Mononuclear cell (primary cell): ENCODE data around the gene CAMKMT. TPM values are rescaled to one million over a fixed set of nuclear protein-coding genes. Genes with fewer than 3 reads are reported as not detected.
A peak's percentile ranks its signal among the peaks of the same experiment; 100 is the strongest.

Source experiments
- H3K27me3 ChIP-seq: 2 replicates; pipeline ENCODE4 v1.6.0; 2011; ENCODE audit warnings: low read length, control low read depth; ENCODE audit not compliant: insufficient read depth
- H3K4me1 ChIP-seq: 2 replicates; pipeline ENCODE4 v1.5.1; 2011; ENCODE audit warnings: mild to moderate bottlenecking, low read length, control low read depth; ENCODE audit not compliant: insufficient read depth
- H3K4me3 ChIP-seq: 2 replicates; pipeline ENCODE4 v1.5.1; 2011; ENCODE audit warnings: mild to moderate bottlenecking, low read length, moderate library complexity
- H3K9me3 ChIP-seq: 2 replicates; pipeline ENCODE4 v1.5.1; 2011; ENCODE audit warnings: low read depth, mild to moderate bottlenecking, control low read depth, low read length
- total RNA-seq: library from RNA; depleted of rRNA; stranded (reverse); fragments of >200 nt; gene quantifications from one replicate; pipeline ENCODE4 v1.2.3, GENCODE V29; 2012

CAMKMT gene
- total RNA-seq, 1 donor, result 13.9 TPM

DNA sequence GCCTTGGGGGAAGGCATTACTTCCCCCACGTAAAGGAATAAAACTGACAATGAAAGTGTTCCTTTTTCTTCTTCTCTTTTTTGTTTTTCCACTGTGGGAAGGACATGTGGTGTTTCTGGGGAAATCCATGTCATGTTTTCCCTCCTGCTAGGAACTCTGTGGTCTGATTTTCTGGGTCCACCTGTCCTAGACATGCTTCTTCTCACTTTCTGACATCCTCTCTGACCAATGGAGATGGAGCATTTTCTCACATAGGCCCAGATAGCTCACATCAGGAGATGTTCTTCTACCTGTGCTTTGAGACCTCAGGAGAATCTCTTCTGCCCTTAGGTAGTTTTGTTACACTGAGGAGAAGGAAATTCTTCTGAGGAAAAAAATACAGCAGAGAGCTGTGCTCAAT, 327.8 kb downstream of the CAMKMT start:
- no peaks in the 10 kb centered on the region for H3K27me3 ChIP-seq
- H3K4me1 ChIP-seq, result no peaks in the 10 kb centered on the region
- H3K4me3 ChIP-seq, result no peak overlapping the region
- no peaks in the 10 kb centered on the region for H3K9me3 ChIP-seq

DNA sequence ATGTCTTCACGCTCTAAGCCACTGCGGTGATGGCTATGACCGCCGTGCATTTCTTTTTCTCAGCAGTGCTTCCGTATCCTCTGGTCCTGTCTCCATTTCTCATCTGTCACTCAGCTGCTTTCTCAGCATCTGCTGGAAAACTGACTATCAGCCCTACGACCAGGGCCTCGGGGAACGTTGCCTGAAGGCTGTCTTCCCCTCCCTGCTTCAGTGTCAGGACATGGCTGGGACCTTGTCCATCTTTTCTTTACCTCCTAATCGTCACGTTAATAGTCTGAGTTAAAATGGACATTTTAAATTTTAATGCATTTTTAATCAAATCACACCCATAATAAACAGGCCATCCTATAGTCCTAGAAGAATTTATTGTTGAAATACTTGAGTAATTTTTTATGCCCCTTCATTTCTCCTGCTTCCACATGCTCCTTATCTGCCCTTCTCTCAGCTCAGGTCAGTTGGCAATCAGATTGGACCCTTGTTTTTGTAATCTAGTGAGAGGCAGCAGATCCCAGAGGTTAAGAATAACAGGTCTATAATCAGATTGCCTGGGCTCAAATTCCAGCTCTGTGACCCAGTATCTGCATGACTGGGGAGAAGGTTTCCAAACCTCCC, 329.5 kb downstream of the CAMKMT start:
- H3K27me3 ChIP-seq, result no peaks in the 10 kb centered on the region

DNA sequence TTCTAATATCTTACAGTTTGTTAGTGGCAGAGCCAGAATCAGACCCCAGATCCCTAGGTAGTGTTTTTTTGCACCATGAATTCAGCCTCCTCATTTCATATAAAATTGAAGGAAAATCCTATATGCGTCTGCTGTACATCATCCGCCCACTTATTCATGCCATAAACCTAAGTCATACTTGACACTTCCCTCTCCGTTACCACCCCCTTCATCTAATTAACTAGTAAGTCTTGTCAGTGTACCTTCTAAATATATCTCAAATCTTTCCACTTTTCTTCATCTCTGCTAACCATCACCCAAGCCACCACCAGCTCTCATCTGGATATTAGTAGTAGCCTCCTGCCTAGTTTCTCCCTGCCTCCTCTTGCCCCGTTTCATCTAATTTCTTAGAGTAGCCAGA, 331.1 kb downstream of the CAMKMT start:
- Histone ChIP-seq H3K9me3 (no peaks in the 10 kb centered on the region), H3K27me3 (no peaks in the 10 kb centered on the region), H3K4me3 (no peak overlapping the region), H3K4me1 (no peaks in the 10 kb centered on the region)

More for the DNA sequence above, 329.5 kb downstream of the CAMKMT start:
- Histone ChIP-seq H3K4me3 (no peak overlapping the region), H3K9me3 (no peaks in the 10 kb centered on the region), H3K4me1 (no peaks in the 10 kb centered on the region)

DNA sequence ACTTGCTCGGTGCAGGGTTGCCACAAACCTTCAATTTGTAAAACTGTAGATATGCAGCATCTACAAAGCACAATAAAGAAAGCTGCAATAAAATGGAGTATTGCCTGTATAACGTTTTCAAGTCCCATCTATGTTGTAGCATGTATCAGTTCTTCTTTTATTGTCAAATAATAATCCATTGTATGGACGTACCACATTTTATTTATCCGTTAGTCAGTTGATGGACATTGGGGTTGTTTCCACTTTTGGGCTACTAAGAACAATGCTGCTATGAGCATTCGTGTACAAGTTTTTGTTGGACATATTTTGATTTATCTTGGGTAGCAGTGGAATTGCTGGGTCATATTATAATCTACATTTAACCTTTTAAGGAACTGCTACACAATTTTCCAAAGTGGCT, 339.1 kb downstream of the CAMKMT start:
- Histone ChIP-seq H3K4me3 (no peak overlapping the region), H3K4me1 (no peaks in the 10 kb centered on the region), H3K27me3 (no peaks in the 10 kb centered on the region), H3K9me3 (no peaks in the 10 kb centered on the region)

DNA sequence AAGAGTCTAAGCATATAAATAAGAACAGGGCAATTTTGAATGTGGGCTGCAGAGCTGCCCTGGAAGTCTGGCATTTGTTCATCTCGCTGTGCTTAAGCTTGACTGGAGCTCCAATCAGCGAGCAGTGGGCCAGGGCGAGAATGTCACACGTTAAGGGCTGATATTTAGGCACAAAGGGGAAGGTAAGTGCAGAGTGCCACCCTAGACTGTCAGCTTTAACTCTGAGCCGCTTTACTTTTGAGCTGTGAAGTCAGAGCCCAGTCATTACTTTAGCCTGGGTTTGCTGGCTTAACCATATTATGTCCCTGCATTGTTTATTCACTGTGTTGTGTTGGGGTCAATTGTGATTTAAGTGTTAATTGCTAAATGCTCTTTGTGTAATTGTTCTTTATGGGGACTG, 343.6 kb downstream of the CAMKMT start:
- H3K4me3 ChIP-seq, result no peak overlapping the region
- no peaks in the 10 kb centered on the region for H3K27me3 ChIP-seq
- H3K4me1 ChIP-seq, result peaks cover 14% of the 10 kb centered on the region
- no peaks in the 10 kb centered on the region for H3K9me3 ChIP-seq

DNA sequence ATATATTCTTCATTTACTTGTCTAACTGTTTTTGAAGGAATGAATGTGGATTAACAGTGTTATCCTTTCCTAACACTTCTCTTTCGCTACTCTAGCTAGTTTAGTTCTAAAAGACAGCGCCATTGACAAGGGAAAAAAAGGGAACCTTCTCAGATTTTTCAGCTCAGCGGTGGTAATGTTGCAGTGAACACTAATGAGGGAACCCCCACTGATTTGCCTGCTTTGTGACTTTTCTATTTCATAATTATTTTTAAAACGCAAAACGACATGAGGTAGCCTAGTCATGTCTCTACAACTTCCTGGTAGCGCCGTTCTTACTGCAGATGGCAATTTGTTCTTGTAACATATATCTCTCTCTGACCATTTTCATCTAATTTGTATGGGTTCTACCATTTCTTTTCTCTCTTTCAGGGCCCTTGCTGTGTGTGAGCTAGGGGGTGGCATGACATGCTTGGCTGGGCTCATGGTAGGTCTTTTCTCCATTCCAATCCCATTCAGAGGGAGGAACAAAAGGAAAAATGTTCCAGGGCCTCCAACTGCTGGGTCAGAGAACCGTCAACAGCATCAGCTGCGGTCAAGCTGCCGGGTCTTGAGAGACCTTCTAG, 344.2 kb downstream of the CAMKMT start:
- Histone ChIP-seq H3K4me3 (no peak overlapping the region), H3K27me3 (no peaks in the 10 kb centered on the region), H3K4me1 (peaks cover 14% of the 10 kb centered on the region), H3K9me3 (no peaks in the 10 kb centered on the region)

DNA sequence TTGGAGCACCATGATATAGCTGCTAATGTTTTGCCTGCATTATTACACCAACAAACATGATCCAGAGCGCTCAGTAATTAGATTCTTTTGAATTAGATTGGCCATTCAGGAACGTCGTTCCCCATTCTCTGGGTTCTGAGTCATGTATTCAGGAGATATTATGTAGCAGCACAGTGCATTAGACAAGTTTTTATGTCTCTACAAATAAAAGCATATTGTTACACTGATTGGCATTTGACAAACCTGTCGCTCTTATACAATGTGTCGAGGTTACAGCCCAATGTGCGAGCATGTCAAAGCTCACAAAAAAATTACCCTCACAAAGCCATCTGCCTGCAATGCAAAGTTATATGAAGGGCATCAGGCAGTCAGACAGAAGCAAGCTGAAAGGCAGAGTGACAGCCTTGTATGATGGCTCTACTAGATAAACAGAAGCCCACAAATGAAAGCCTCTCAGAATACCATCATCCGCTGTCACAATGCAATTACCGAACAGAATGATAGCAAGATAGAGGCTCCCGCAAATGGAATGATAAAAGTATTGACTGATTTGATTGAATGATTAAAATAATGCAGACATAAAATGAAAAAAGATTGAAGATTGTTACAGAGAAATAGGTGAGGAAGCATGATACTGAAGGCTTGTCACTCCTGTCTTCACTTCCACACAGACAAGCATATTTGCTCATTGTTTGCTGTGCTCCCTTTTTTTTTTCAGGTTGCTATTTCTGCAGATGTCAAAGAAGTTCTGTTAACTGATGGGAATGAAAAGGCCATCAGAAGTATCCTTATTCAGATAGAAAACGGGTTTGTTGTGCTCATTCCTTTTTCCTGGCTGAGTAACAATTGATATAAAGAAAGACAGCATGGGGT, 345.2 kb downstream of the CAMKMT start:
- Histone ChIP-seq H3K4me1 (peaks cover 14% of the 10 kb centered on the region), H3K9me3 (no peaks in the 10 kb centered on the region), H3K4me3 (no peak overlapping the region), H3K27me3 (no peaks in the 10 kb centered on the region)

DNA sequence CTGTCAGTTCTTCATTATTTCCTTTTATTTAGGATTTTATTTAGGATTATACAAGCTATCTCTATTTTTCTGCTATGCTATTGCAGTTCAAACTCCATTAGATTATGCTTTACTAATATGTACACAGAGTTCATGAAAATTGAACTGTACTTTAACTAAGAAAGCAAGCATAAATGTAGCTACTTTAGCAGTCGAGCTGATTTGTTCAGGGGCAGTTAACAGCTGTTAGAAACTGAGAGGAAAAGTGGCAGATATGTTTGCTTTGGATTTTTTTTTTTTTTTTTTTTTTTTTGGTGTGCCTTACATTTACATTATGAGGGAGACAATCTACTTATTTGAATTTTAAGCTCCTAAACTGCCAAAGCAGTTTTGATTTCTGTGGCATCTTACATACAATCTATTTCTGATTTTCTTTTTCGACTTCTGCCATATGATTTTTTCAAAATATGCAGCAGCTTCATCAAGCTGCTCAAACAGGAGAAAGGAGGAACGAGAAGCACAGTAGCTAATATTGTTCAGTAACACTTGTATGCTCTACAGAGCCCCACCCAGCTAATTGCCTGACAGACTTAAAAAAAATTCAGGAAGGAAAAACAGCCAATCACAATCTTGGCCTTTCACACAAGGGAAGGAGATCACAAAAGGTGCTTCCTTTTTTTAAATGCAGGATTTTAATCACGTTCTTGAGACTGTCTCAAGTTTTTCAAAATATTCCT, 346.4 kb downstream of the CAMKMT start:
- Histone ChIP-seq H3K27me3 (no peaks in the 10 kb centered on the region), H3K9me3 (no peaks in the 10 kb centered on the region), H3K4me3 (peak overlapping the region; percentile 15), H3K4me1 (peaks cover 18% of the 10 kb centered on the region)

DNA sequence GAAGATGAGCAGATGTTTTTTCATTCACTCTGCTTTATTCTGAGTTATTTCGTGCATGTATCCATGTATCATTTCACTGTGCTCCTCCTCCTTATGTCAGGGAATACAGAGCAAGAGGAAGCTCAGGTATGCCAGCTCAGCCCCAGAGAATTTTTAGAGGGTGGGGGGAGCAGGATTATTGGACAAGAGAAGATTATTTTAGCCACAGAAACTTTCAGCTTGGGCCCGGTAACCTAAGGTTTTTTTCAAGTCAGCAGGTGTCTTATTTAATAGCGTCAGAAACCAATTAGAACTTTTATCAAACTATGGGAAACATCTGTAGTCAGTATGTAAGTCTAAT, 346.9 kb downstream of the CAMKMT start:
- Histone ChIP-seq H3K27me3 (no peaks in the 10 kb centered on the region), H3K4me3 (peak overlapping the region; percentile 15), H3K9me3 (no peaks in the 10 kb centered on the region), H3K4me1 (peaks cover 19% of the 10 kb centered on the region)

DNA sequence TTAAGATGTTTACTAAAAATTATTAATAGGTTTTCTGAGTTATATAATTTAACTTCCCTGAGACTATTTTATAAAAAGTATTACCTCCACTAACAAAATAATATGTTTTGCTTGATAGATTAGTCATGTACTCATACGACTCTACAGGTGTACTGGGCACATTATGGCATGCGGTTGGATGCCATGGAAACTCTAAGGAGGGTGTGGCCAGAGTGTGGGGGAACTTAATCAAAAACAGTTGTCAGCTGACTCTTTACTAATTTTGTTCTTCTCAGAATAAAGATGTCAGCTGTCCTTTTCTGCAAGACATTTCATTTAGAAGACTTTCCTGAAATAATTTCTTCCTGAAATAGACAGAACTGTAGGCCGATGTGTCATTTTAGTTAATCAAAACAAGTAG, 351.4 kb downstream of the CAMKMT start:
- peaks cover 27% of the 10 kb centered on the region for H3K4me1 ChIP-seq
- H3K27me3 ChIP-seq, result no peaks in the 10 kb centered on the region
- no peak overlapping the region for H3K4me3 ChIP-seq
- H3K9me3 ChIP-seq, result no peaks in the 10 kb centered on the region

DNA sequence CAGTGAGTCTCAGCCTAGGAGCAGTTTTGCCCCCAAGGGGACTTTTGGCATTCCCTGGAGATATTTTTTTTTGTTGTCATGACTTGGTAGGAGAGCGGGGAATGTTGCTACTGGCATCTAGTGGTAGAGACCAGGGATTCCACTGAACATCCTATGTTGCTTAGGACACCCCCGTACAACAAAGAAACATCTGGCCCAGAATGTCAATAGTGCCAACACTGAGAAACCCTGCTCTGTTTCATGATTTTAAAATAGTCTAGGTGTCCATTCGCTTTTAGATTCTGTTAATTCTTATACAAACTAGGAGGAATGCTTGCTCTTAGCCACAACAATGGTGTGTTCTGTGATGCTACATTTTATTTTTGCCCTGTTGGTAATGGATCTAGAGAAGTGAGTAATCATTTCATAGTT, 353.9 kb downstream of the CAMKMT start:
- H3K4me1 ChIP-seq, result peaks cover 17% of the 10 kb centered on the region
- H3K9me3 ChIP-seq, result no peaks in the 10 kb centered on the region
- no peak overlapping the region for H3K4me3 ChIP-seq
- H3K27me3 ChIP-seq, result no peaks in the 10 kb centered on the region

DNA sequence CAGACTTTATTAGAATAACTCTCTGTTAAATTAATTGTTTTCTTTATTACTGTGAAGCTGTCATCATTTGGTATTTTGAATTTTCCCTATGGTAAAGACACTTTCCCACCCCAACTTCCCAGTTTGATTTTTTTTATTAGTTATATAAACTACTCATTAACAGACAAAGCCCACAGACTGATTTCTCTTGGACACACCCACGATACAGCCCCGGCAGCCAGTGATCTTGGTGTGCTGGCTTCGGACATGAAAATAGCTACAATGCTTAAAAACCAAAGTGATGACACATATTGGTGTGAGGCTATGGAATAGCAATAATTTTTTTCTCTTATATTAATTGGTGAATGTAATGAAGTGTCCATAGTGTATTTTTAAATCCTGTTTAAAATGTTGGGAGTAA, 354.4 kb downstream of the CAMKMT start:
- Histone ChIP-seq H3K9me3 (no peaks in the 10 kb centered on the region), H3K27me3 (no peaks in the 10 kb centered on the region), H3K4me1 (peaks cover 17% of the 10 kb centered on the region), H3K4me3 (no peak overlapping the region)

DNA sequence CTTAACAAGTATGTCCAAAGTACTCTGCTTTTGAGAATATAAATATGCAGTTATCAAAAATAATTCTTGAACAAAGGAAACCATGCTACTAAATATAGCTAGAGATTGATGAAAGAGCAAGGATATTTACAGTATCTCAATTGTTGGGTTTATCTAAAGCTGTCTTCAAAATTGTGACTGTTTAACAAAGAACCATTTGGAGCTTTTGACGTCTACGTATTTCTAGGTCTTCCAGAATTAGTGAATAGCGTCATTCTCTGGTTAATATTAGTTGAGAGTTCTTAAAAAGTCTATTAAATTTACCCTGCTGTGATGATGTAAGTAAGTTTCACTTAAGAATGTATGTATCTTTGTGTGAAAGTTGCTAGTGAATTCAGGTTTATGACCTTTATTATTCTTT, 356.7 kb downstream of the CAMKMT start:
- Histone ChIP-seq H3K9me3 (no peaks in the 10 kb centered on the region), H3K4me3 (no peak overlapping the region), H3K4me1 (peaks cover 13% of the 10 kb centered on the region), H3K27me3 (no peaks in the 10 kb centered on the region)

DNA sequence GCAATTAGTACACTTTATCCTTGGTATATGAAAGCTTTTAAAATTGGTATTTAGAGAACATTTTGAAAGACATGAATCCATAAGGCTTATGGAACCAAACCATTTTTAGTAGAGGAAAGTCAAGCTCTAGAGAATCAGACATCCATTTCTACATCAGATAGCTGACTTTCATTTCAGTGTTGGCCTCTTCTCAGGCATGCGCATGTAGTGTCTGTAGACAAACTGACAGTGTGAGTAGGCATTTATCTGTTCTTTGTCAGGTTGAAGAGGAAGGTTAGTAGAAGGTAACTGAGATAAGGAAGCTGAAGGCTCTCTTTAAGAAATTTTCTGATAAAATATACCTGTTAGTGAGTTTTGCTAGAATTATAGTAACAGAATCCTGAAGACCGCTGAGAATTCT, 357.8 kb downstream of the CAMKMT start:
- Histone ChIP-seq H3K27me3 (no peaks in the 10 kb centered on the region), H3K4me1 (peaks cover 2% of the 10 kb centered on the region), H3K9me3 (no peaks in the 10 kb centered on the region), H3K4me3 (no peak overlapping the region)

DNA sequence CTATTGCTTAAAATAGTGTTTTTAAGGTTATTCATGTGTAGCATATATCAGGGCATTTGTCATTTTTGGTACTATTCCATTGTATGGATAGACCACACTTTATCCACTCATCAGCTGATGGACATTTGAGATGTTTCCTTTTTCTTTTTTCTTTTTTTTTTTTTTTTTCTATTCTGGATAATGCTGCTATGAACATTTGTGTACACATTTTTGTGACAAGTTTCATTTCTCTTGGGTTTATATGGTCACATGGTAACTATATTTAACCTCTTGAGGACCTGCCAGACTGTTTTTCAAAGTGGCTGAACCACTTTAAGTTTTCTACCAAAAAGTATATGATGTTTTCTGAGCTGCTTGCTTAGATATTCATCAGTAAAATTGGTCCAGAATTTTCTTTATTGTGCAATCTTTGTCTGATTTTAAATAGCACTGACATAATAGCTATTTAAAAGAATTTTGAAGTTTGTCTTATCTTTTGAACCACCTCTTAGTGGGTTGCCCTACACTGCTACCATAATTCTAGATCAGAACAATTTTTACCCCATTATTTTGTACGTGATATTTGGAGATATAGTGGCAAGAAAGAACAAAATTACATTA, 360.4 kb downstream of the CAMKMT start:
- H3K4me1 ChIP-seq, result no peaks in the 10 kb centered on the region
- H3K27me3 ChIP-seq, result no peaks in the 10 kb centered on the region
- H3K9me3 ChIP-seq, result no peaks in the 10 kb centered on the region
- H3K4me3 ChIP-seq, result no peak overlapping the region
